Activated T-helper 17 cell treated with anti-CD3 and anti-CD28 coated beads, Interleukin-2, amount 50 U/mL, for 72 hours (primary cell): ENCODE measurements around the gene MRPS18A. TPM values are rescaled to one million over a fixed set of nuclear protein-coding genes. Genes with fewer than 3 reads are reported as not detected.
"Not testable (repeated sequence)": the region's sequence is repeated elsewhere in the genome, so short reads cannot be mapped to it uniquely, and the experiment has no call there.

Experiments
- ATAC-seq: fragments of 150-1000 bp; cut with Tn5 transposase; replicated peaks from 2 replicates; pipeline ENCODE4 v1.10.0; 2021; ENCODE audit warnings: mild to moderate bottlenecking, moderate library complexity
- H3K27ac Mint-ChIP-seq: one replicate; pipeline ENCODE4 v1.8.0; 2022; ENCODE audit warnings: mixed read lengths
- H3K27me3 Mint-ChIP-seq: one replicate; pipeline ENCODE4 v1.8.0; 2022; ENCODE audit warnings: mixed read lengths
- H3K36me3 Mint-ChIP-seq: one replicate; pipeline ENCODE4 v1.8.0; 2022; ENCODE audit warnings: low read depth, mild to moderate bottlenecking, mixed read lengths
- H3K4me1 Mint-ChIP-seq: one replicate; pipeline ENCODE4 v1.8.0; 2022; ENCODE audit warnings: mixed read lengths
- H3K4me3 Mint-ChIP-seq: one replicate; pipeline ENCODE4 v1.8.0; 2022; ENCODE audit warnings: mild to moderate bottlenecking, mixed read lengths
- H3K9me3 Mint-ChIP-seq: one replicate; pipeline ENCODE4 v1.8.0; 2022; ENCODE audit warnings: mixed read lengths
- total RNA-seq, 2 donors: library from RNA; stranded (reverse); gene quantifications; one replicate each; pipeline ENCODE4 v1.2.3, GENCODE V29; 2022

MRPS18A gene
- total RNA-seq, 2 donors from 2014 or later: 31.2 to 46.7 TPM

DNA sequence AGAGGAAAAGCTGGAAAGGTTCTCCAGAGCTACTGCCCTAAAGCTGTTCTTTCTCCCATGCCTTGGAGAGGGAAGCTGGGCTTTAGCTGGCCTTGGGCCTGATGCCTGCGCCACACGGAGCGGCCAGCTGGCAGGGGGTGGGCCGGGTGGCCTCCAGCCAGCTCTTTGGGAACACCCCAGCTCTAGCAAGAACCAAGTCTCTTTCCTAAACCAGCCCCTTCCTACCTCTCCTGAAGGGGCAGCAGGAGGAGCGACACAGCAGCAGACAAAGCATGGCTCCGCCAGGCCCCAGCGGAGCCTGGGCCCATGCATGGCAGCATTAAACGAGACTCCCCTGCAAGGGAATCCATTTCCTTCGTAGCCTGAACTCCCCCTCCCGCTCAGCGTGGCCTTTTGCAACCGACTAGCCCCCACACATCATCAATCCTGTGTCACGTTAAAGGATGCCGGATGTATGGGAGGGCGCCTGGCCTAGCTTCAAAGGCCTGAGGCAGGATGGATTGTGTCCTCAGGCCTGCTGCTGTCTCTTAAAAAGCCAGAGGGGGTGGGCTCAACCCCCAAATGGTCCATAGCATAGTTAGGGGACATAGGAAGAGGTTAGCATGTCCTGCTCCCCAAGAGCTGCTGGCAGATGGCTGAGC lies 14.0 kb downstream of the MRPS18A start:
- Mint-ChIP-seq H3K36me3 (peaks cover 82% of the 10 kb centered on the region), H3K27ac (no peak overlapping the region), H3K27me3 (no peaks in the 10 kb centered on the region), H3K4me3 (no peak overlapping the region), H3K9me3 (no peaks in the 10 kb centered on the region), H3K4me1 (peaks cover 9% of the 10 kb centered on the region)
- no peak for ATAC-seq

DNA sequence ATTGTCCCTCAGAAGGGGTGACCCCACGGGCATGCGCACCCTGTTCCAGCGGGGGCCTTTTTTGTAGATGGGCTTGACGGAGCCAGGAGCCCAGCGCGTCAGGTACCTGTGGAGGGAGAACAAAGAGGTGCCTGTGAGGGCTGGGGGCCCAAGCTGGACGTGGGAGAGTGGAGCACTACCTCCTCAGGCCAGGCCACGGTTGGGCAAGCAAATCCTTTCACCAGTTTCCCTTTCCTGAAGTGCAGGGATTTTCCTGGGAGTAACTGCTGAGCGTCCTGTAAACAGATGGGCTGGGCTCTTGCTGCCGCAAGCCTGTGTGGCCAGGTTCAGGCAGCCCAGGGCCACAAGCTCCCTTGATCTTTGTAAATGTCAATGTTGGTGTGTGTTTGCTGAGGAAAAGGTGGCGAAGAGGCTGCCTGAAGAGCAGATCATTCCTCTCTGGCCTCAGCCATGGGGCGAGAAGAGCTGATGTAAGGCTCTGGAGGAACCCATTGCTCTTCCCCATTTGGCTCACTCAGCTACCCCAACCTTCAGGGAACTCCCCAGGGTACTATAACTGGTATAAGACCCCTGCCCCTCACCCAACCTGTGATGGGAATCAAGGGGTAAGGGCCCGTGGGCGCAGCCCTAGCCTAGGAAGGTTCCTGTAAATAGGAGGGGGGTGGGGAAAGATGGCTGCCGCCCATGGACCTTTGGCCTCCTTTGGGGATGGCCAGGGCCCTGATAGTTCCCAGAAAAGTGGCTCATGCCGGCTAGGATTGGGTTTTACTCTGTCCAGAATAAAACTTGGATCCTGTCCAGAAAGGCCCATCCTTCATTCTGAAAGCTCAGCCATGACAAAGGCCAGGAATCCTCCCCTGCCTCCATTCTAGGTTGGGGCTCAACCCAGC lies 15.5 kb downstream of the MRPS18A start:
- ATAC-seq: no peak
- Mint-ChIP-seq H3K27ac (peak overlapping the region; percentile 58), H3K4me3 (no peak overlapping the region), H3K27me3 (no peaks in the 10 kb centered on the region), H3K4me1 (peaks cover 23% of the 10 kb centered on the region), H3K9me3 (no peaks in the 10 kb centered on the region), H3K36me3 (peaks cover 79% of the 10 kb centered on the region)

DNA sequence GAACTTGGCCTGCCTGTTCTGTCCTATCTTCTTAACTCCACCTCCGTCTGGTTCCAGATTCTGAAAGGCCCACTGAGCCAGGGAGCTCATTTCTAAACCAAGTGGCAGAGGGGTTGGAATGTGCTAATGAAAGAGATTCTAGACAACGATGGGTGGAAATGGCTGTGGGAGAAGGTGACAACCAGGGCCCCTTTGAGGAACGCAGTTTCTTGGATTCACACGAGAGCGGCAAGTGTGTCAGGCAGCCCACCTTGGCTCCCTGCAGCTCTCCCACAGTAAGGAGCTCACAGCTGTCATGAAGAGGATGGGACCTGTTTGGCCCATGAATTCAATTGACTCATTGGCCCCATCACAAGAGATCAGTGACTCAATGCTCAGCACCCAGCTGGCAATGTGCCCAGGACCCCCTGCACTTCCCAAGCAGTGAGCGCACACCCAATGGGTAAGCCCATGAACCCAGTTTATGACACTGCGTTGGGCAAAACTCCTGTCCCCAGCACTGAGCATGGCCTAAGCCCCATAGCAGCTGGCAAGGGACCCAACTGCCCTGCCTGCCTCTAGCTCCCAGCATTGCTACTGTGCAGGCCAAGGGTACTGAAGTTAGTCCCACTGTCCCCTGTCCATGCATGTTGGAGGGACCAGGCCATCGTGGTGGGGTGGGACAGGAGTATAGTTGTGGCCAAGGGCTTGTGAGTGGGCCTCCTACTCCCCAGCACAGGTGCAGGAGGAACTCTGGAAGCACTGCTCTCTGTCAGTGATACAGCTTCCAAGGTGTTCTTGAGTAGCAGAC lies 16.4 kb downstream of the MRPS18A start:
- Mint-ChIP-seq H3K27ac (peak overlapping the region; percentile 98), H3K27me3 (no peaks in the 10 kb centered on the region), H3K4me1 (peaks cover 23% of the 10 kb centered on the region), H3K4me3 (no peak overlapping the region), H3K9me3 (no peaks in the 10 kb centered on the region), H3K36me3 (peaks cover 72% of the 10 kb centered on the region)
- no peak for ATAC-seq

DNA sequence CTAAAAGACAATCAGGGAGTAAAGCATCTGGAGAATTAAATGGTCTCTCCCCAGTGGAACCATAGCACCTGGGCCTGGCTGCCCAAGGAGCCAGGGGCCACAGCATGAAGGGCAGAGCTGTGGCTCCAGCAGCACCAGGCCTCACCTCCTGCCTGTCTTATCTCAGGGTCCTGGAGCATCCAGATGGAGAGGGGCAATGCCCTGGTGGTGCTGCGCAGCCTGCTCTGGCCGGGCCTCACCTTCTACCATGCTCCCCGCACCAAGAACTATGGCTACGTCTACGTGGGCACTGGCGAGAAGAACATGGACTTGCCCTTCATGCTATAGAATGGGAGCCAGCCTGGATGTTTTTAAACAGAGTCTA lies 17.0 kb downstream of the MRPS18A start:
- no peak for ATAC-seq
- Mint-ChIP-seq H3K4me3 (peak overlapping the region; percentile 75), H3K27me3 (no peaks in the 10 kb centered on the region), H3K9me3 (no peaks in the 10 kb centered on the region), H3K36me3 (peaks cover 66% of the 10 kb centered on the region), H3K4me1 (peaks cover 23% of the 10 kb centered on the region), H3K27ac (peak overlapping the region; percentile 98)

DNA sequence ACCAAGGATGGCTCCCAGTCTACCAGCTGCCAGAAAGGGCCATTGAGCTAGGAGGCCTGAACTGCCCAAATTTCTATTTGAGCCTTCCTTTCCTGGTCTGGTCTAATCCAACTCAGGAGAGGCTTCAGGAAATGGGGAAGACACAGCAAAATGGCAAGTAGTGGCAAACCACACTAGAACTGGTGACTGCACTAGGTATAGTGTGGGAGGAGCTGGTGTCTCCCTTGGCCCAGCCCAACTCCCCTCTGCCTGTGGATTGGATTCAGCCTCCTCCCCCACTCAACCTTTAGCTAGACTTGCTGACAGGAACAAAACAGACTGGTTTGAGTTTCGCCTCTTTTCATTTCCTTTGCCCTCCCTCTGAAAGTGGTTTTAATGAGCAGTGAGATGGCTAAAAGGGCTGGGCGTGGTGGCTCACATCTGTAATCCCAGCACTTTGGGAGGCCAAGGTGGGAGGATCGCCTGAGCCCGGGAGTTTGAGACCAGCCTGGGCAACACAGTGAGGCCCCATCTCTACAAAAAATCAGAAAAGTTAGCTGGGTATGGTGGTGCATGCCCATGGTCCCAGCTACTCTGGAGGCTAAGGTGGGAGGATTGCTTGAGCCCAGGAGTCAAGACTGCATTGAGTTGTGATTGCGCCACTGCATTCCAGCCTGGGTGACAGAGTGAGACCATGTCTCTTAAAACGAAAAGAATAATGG lies 17.5 kb downstream of the MRPS18A start:
- ATAC-seq: peak; percentile 85
- Mint-ChIP-seq H3K36me3 (peaks cover 61% of the 10 kb centered on the region), H3K27me3 (no peaks in the 10 kb centered on the region), H3K27ac (peak overlapping the region; percentile 98), H3K4me3 (peak overlapping the region; percentile 75), H3K4me1 (peaks cover 23% of the 10 kb centered on the region), H3K9me3 (no peaks in the 10 kb centered on the region)

DNA sequence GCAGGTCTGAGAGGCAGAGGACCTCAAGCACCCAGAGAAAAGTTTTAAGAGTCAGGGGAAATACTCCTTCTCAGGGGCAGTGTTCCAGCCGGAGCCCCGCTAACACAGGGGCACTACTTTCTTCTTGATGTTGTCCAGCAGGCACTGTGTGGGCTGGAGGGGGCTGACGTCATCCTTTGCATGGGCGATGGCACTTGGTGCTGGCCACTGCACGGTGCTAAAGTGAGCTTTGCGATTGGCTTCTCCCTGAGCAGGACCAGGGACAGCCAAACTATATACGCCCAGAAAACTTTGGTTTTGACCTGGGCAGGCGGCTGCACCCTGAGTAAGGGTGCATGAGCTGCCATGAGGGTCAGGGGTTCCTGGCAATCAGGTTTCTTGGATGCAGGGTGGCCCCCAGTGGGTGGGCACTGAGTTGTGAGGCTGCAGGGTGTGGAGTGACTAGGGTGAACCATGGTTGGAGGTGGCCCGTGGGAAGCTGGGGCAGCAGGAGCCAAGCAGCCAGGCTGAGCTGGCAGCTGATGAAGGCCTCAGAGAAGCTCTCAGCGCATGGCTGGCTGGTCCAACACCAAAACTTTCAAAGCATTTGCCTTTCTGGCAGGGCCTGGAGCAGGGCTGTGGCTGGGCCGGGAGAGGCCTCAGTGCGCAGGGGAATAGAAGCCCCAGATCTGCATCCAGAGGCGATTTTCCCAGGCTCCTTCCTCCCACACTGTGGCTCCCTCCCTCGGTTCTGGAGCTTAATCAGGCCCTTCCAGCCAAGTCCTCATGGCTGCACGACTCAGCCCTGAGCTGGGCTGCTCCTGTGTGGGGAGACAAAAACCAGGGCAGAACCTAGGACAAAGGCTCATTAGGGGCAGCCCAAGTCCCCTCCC lies 18.3 kb downstream of the MRPS18A start:
- ATAC-seq: peak; percentile 24

DNA sequence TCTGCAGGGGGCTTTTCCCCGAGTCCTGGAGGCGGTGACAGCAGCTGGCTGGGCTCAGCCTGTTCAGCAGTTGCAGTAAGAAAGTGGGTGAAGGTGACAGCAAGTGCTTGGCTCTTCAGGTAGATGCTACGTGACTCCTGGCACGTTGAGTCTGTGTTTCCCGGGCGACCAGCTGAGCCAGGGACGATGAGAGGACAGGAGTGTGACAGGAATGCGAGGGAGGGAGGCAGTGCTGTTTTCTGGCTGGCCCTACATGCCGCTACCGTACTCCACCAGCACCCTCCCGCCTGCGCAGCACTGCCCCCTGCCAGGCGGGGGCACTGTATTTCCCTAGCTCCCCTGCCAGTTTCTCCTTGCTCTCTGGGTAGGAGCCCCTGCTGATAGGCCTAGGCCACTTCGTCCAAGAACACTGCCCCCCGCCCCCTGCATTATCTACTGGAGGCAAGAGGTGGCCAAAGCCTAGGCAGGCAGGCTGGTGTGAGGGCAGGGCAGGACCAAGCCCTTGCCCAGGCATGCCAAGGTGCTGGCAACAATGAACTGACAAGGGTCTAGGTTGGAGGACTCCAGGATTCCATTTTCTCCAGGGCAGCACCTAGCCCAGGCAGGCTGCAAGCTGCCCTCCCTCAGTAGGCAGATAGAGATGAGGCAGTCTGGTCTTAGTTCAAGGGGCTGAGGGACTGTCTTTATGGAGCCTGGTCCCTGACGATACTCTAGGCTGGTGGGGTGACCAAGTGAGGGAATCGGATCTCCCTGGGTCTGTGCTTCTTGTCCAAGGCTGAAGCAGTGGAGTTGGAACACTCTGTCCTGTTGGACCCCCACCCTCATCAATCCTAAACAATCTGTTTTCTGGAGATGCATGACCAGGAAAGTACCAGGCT lies 19.2 kb downstream of the MRPS18A start:
- peak overlapping the region; percentile 75 for H3K4me3 Mint-ChIP-seq
- no peaks in the 10 kb centered on the region for H3K9me3 Mint-ChIP-seq
- ATAC-seq: peak; percentile 69
- no peaks in the 10 kb centered on the region for H3K27me3 Mint-ChIP-seq
- H3K4me1 Mint-ChIP-seq: peaks cover 23% of the 10 kb centered on the region
- peaks cover 45% of the 10 kb centered on the region for H3K36me3 Mint-ChIP-seq
- peak overlapping the region; percentile 98 for H3K27ac Mint-ChIP-seq

More for the DNA sequence above, 18.3 kb downstream of the MRPS18A start:
- Mint-ChIP-seq H3K27ac (peak overlapping the region; percentile 98), H3K4me3 (peak overlapping the region; percentile 75), H3K4me1 (peaks cover 23% of the 10 kb centered on the region), H3K36me3 (peaks cover 53% of the 10 kb centered on the region), H3K9me3 (no peaks in the 10 kb centered on the region), H3K27me3 (no peaks in the 10 kb centered on the region)

DNA sequence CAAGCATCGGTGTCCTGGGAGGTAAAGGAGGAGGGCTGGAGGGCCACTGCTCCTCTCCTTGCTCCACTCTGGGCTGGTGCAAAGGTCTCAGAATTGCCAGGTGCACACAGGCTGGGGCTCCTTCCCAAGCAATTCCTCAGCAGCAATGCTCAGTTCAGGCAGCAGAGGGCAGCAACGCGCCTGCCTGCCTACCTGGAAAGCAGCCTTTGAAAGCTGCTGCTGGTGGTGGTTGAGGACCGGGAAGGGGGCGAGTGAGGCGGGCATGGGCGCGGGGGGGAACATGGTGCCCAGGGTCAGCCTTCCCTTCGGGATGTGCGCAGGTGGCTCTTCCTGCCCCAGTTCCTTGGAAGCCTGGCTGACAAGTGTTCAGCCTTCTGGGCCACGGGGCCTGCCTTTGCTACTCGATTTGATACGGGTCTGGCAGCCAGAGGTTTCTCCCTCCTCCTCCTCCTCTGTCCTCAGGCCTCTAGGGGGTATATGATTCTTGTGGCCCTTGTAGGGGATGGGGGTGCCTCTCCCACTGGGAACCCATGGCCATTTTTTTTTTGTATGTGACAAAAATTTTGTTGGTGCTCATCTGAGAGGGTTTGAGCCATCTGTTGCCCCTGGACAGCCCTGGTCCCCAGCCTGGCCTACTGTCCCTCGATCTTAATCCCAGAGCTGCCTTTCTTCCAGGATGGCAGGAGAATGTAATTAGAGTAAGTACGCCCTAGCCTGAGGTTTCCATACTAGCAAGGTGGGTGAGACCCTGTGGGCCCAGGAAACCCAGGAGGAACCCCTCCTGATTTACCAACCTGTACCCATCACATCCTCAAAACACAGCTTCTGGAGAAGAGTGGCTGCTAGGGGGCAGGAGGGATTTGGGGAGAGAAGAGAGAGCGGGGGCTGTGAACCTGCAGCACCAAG lies 20.1 kb downstream of the MRPS18A start:
- H3K27ac Mint-ChIP-seq: peak overlapping the region; percentile 98
- H3K27me3 Mint-ChIP-seq: no peaks in the 10 kb centered on the region
- H3K9me3 Mint-ChIP-seq: no peaks in the 10 kb centered on the region
- H3K4me1 Mint-ChIP-seq: peaks cover 23% of the 10 kb centered on the region
- peak overlapping the region; percentile 75 for H3K4me3 Mint-ChIP-seq
- H3K36me3 Mint-ChIP-seq: peaks cover 36% of the 10 kb centered on the region
- ATAC-seq: peak; percentile 39

DNA sequence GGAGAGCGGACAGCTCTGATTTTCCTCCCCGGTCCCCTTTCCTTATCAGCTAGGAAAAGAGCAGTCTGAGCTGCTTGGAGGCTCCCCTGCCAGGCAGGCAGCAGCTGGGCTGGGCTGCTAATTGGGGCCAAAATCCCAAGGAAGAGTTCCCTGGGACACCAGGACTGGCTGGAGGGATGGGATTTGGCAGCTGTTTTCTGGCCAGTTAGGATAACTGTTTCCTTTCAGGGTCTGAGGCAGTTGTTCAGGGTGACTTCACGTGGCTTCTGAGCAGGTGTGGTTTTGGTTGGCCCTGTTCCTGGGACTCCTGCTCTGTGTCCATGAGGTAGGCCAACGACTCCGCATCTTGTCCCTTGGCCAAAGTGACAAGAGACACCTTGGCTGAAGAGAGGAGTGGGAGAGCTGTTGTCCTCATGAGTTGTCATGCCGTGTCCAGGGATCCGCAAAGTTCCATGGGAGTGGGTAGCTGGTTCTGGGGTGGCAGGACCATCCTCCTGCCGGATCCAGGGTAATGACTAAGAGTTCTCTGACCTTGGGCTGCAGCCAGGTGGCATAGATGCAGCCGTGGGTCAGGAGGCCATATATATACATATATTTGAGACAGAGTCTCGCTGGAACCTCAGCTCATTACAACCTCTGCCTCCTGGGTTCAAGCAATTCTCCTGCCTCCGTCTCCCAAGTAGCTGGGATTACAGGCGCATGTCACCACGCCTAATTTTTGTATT lies 21.2 kb downstream of the MRPS18A start:
- H3K4me3 Mint-ChIP-seq: peak overlapping the region; percentile 75
- peak overlapping the region; percentile 98 for H3K27ac Mint-ChIP-seq

DNA sequence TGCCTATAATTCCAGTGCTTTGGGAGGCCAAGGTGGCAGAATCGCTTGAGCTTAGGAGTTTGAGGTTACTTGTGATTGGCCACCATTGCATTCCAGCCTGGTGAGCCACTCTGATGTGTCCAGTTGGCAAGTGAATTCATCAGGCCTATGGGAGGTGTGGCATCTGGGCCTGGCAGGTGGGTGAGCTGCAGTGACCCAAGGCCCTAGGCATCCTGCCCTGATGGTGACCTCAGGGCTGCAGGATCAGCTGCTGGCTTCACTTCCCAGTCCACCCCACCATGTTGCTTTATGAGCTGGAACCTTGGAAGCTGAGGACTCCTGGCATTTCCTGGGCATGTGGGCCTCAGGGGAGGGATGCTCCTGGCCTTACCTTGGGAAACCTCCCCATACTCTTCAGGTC lies 22.2 kb downstream of the MRPS18A start:
- peaks cover 20% of the 10 kb centered on the region for H3K4me1 Mint-ChIP-seq
- H3K27ac Mint-ChIP-seq: no peak overlapping the region
- no peaks in the 10 kb centered on the region for H3K9me3 Mint-ChIP-seq
- H3K4me3 Mint-ChIP-seq: no peak overlapping the region
- ATAC-seq: no peak
- H3K27me3 Mint-ChIP-seq: no peaks in the 10 kb centered on the region
- peaks cover 16% of the 10 kb centered on the region for H3K36me3 Mint-ChIP-seq

More for the DNA sequence above, 21.2 kb downstream of the MRPS18A start:
- H3K36me3 Mint-ChIP-seq: peaks cover 25% of the 10 kb centered on the region
- H3K9me3 Mint-ChIP-seq: no peaks in the 10 kb centered on the region
- H3K4me1 Mint-ChIP-seq: peaks cover 23% of the 10 kb centered on the region
- H3K27me3 Mint-ChIP-seq: no peaks in the 10 kb centered on the region
- no peak for ATAC-seq

DNA sequence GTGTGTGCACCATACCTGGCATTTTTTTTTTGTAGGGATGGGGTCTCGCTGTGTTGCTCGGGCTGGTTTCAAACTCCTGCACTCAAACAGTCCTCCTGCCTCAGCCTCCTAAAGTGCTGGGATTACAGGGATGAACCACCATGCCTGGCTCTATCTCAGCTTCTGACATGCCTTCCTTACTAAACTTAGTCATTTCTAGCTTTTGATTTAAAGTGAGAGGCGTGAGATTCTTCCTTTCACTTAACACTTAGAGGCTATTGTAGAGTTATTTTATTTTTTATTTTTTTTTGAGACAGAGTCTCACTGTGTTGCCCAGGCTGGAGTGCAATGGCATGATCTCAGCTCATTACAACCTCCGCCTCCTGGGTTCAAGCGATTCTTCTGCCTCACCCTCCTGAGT lies 24.6 kb downstream of the MRPS18A start:
- not testable (repeated sequence) for H3K36me3 Mint-ChIP-seq, H3K4me1 Mint-ChIP-seq, H3K9me3 Mint-ChIP-seq, H3K27me3 Mint-ChIP-seq, H3K4me3 Mint-ChIP-seq, H3K27ac Mint-ChIP-seq
- peak; percentile 57 for ATAC-seq
